IMR-90 (cell line): ENCODE data around the gene LDB1. TPM values are rescaled to one million over a fixed set of nuclear protein-coding genes. Genes with fewer than 3 reads are reported as not detected.

ENCODE experiments used
- ATAC-seq: fragments of 200-7000 bp; cut with Tn5 transposase; 2 replicates; pipeline ENCODE4 v1.9.1; 2020; ENCODE audit warnings: low read depth, mild to moderate bottlenecking, moderate library complexity
- BruUV-seq: library from RNA; stranded (reverse); fragments of 400-500 nt; replicated peaks from 2 replicates; lab custom pipeline; 2021; lab: Mats Ljungman, UMichigan
- CTCF ChIA-PET: fragments of 300-600 bp; formaldehyde crosslinking; extraction: SDS; loops from one replicate; lab custom pipeline; 2021; ENCODE audit warnings: antibody characterized with exemption; lab: Yijun Ruan, JAX
- POLR2A ChIA-PET: fragments of 300-600 bp; sonication (Branson Sonifier 250); formaldehyde crosslinking; loops from one replicate; lab custom pipeline; 2022; ENCODE audit warnings: antibody characterized with exemption; ENCODE audit not compliant: unreplicated experiment; lab: Charles Lee
- DNase-seq: peaks from one replicate; pipeline ENCODE4 v3.0.0; 2013
- H2AFZ ChIP-seq: replicated peaks from 2 replicates; pipeline ENCODE3; 2013; ENCODE audit warnings: low read length, mild to moderate bottlenecking; ENCODE audit not compliant: poor library complexity
- H2AK5ac ChIP-seq: 2 replicates; pipeline ENCODE4 v1.6.1; 2013; ENCODE audit warnings: low read depth, low read length, inconsistent platforms
- H2AK9ac ChIP-seq: replicated peaks from 2 replicates; pipeline ENCODE3; 2013; ENCODE audit warnings: mild to moderate bottlenecking, low read depth, low read length, moderate library complexity; ENCODE audit not compliant: poor library complexity
- H2BK120ac ChIP-seq: 2 replicates; pipeline ENCODE4 v1.6.1; 2013; ENCODE audit warnings: low read depth, low read length, inconsistent platforms
- H2BK15ac ChIP-seq: 3 replicates; pipeline ENCODE4 v1.6.1; 2013; ENCODE audit warnings: low read depth, low read length, inconsistent platforms
- H2BK20ac ChIP-seq: 2 replicates; pipeline ENCODE4 v1.6.1; 2013; ENCODE audit warnings: low read depth, mild to moderate bottlenecking, inconsistent platforms, low read length, moderate library complexity
- H2BK5ac ChIP-seq: 2 replicates; pipeline ENCODE4 v1.6.1; 2013; ENCODE audit warnings: mild to moderate bottlenecking, low read depth, low read length, inconsistent platforms; ENCODE audit not compliant: poor library complexity, severe bottlenecking
- H3K14ac ChIP-seq: replicated peaks from 2 replicates; pipeline ENCODE4 v1.6.1; 2013; ENCODE audit warnings: low read depth, low read length, inconsistent platforms
- H3K18ac ChIP-seq: 2 replicates; pipeline ENCODE4 v1.6.1; 2013; ENCODE audit warnings: low read depth, low read length, control low read depth
- H3K23ac ChIP-seq: 2 replicates; pipeline ENCODE4 v1.6.1; 2013; ENCODE audit warnings: low read depth, low read length, inconsistent platforms
- H3K27ac ChIP-seq: 2 replicates; pipeline ENCODE4 v1.5.1; 2013; ENCODE audit warnings: mild to moderate bottlenecking, control low read depth, low read length; ENCODE audit not compliant: insufficient read depth
- H3K27me3 ChIP-seq: 2 replicates; pipeline ENCODE4 v1.6.1; 2013; ENCODE audit warnings: low read length; ENCODE audit not compliant: control insufficient read depth, insufficient read depth
- H3K36me3 ChIP-seq: 2 replicates; pipeline ENCODE4 v1.6.1; 2013; ENCODE audit warnings: low read length, mixed read lengths; ENCODE audit not compliant: control insufficient read depth, insufficient read depth
- H3K4ac ChIP-seq: 2 replicates; pipeline ENCODE4 v1.6.1; 2013; ENCODE audit warnings: low read depth, low read length, inconsistent platforms
- H3K4me1 ChIP-seq: 2 replicates; pipeline ENCODE4 v1.6.1; 2013; ENCODE audit warnings: low read length, mixed read lengths; ENCODE audit not compliant: control insufficient read depth, insufficient read depth
- H3K4me2 ChIP-seq: 2 replicates; pipeline ENCODE4 v1.6.1; 2013; ENCODE audit warnings: low read depth, mild to moderate bottlenecking, control low read depth, low read length, moderate library complexity
- H3K4me3 ChIP-seq: 2 replicates; pipeline ENCODE4 v1.5.1; 2013; ENCODE audit warnings: low read depth, mild to moderate bottlenecking, control low read depth, low read length, moderate library complexity; ENCODE audit not compliant: insufficient read depth
- H3K56ac ChIP-seq: 2 replicates; pipeline ENCODE4 v1.6.1; 2013; ENCODE audit warnings: low read length, inconsistent platforms; ENCODE audit not compliant: insufficient read depth; ENCODE audit errors: extremely low read depth
- H3K79me1 ChIP-seq, 2 experiments: 2 replicates each; pipeline ENCODE4 v1.6.1; 2013; ENCODE audit warnings: low read length in 2 of 2, inconsistent platforms in 1 of 2, low read depth in 1 of 2
- H3K9ac ChIP-seq: 2 replicates; pipeline ENCODE4 v1.6.1; 2013; ENCODE audit warnings: low read depth, low read length, control low read depth
- H3K9me1 ChIP-seq: 2 replicates; pipeline ENCODE4 v1.6.1; 2013; ENCODE audit warnings: low read length, inconsistent platforms; ENCODE audit not compliant: insufficient read depth
- H3K9me3 ChIP-seq: 2 replicates; pipeline ENCODE4 v1.6.1; 2013; ENCODE audit warnings: low read length; ENCODE audit not compliant: control insufficient read depth, insufficient read depth
- H4K20me1 ChIP-seq: 2 replicates; pipeline ENCODE4 v1.6.1; 2013; ENCODE audit warnings: low read length, inconsistent platforms; ENCODE audit not compliant: insufficient read depth
- H4K5ac ChIP-seq: 2 replicates; pipeline ENCODE4 v1.6.1; 2013; ENCODE audit warnings: mild to moderate bottlenecking, low read depth, low read length, control low read depth
- H4K8ac ChIP-seq, 2 experiments: 2 replicates each; pipeline ENCODE4 v1.6.1; 2013; ENCODE audit warnings: low read depth in 2 of 2, low read length in 2 of 2, control low read depth in 1 of 2, inconsistent platforms in 1 of 2
- H4K91ac ChIP-seq: 2 replicates; pipeline ENCODE4 v1.6.1; 2013; ENCODE audit warnings: low read depth, low read length, inconsistent platforms; ENCODE audit not compliant: insufficient read depth
- CEBPB ChIP-seq: IDR thresholded peaks from 2 replicates; pipeline ENCODE4 v1.6.1; 2012; ENCODE audit warnings: low read depth, low read length, improper control_type of control experiment
- CHD1 ChIP-seq: IDR thresholded peaks from 2 replicates; pipeline ENCODE4 v1.6.1; 2012; ENCODE audit warnings: low read depth, low read length, improper control_type of control experiment
- CTCF ChIP-seq: conservative IDR thresholded peaks from 2 replicates; pipeline ENCODE4 v1.5.1; 2012; ENCODE audit warnings: mild to moderate bottlenecking, low read depth, low read length, improper control_type of control experiment
- ELK1 ChIP-seq: fragments of 150-350 bp; IDR thresholded peaks from 2 replicates; pipeline ENCODE4 v1.6.1; 2016; ENCODE audit warnings: low read depth, mild to moderate bottlenecking, low read length, moderate library complexity, borderline replicate concordance
- MAFK ChIP-seq: IDR thresholded peaks from 2 replicates; pipeline ENCODE4 v1.6.1; 2012; ENCODE audit warnings: low read depth, low read length, improper control_type of control experiment
- MAZ ChIP-seq: IDR thresholded peaks from 2 replicates; pipeline ENCODE4 v1.6.1; 2012; ENCODE audit warnings: low read depth, mild to moderate bottlenecking, low read length, improper control_type of control experiment, moderate library complexity, borderline replicate concordance
- MXI1 ChIP-seq: IDR thresholded peaks from 2 replicates; pipeline ENCODE4 v1.6.1; 2012; ENCODE audit warnings: low read depth, mild to moderate bottlenecking, low read length, moderate library complexity, borderline replicate concordance
- NFE2L2 ChIP-seq: fragments of 150-350 bp; IDR thresholded peaks from 2 replicates; pipeline ENCODE4 v1.6.1; 2016; ENCODE audit warnings: low read depth, mild to moderate bottlenecking, low read length
- POLR2A ChIP-seq: IDR thresholded peaks from 2 replicates; pipeline ENCODE4 v1.6.1; 2012; ENCODE audit warnings: mild to moderate bottlenecking, low read depth, low read length
- RFX5 ChIP-seq: IDR thresholded peaks from 2 replicates; pipeline ENCODE4 v1.8.0; 2012; ENCODE audit warnings: low read depth, mild to moderate bottlenecking, low read length, moderate library complexity
- SMC3 ChIP-seq: fragments of 150-350 bp; IDR thresholded peaks from 2 replicates; pipeline ENCODE4 v1.6.1; 2016; ENCODE audit warnings: low read depth, mild to moderate bottlenecking, antibody characterized with exemption, low read length, moderate library complexity
- USF2 ChIP-seq: fragments of 150-350 bp; IDR thresholded peaks from 2 replicates; pipeline ENCODE4 v1.6.1; 2017; ENCODE audit warnings: mild to moderate bottlenecking, antibody characterized with exemption, low read length, low read depth
- dilution Hi-C: fragments of 300-500 bp; cut with HindIII; formaldehyde crosslinking; loops from one replicate; pipeline ENCODE4 v1.14.3; 2018; ENCODE audit warnings: low sequenced_read_pairs; ENCODE audit not compliant: unreplicated experiment
- in situ Hi-C: fragments of 300-500 bp; cut with MboI; formaldehyde crosslinking; loops from 3 replicates; pipeline ENCODE4 v1.14.3; 2019; ENCODE audit warnings: low sequenced_read_pairs, inconsistent platforms, mixed read lengths
- intact Hi-C: fragments of 100-400 bp; cut with micrococcal nuclease; formaldehyde crosslinking; loops from 2 replicates; pipeline ENCODE4 v1.10.0; 2022
- polyA plus RNA-seq, 3 experiments: library from polyadenylated mRNA; depleted of rRNA; stranded (reverse); fragments of >200 nt; gene quantifications; 2 replicates each; pipeline ENCODE4 v1.2.3, GENCODE V29; 2012; ENCODE audit warnings: low replicate concordance in 1 of 3
- total RNA-seq: library from RNA; depleted of rRNA; stranded (reverse); fragments of >200 nt; gene quantifications from 2 replicates; pipeline ENCODE4 v1.2.3, GENCODE V29; 2012

The LDB1 gene
- total and polyA plus RNA-seq, 2 of the 4 experiments (the other 2 are of a cell fraction): 47.9 to 92.4 TPM

- BruUV-seq: no TSS peak
- CTCF ChIA-PET: no interaction called here
- in situ Hi-C loops: no loop called here
Measured at GRCh38 chr10:102059987-102060386, 60.2 kb downstream of the LDB1 start.

More at GRCh38 chr10:102059987-102060386, 60.2 kb downstream of the LDB1 start:
- Histone ChIP-seq H4K91ac (no peak overlapping the region), H2BK5ac (no peak overlapping the region), H3K4ac (no peak overlapping the region), H3K23ac (no peak overlapping the region), H2AFZ (no peak overlapping the region), H2BK120ac (no peak overlapping the region), H4K8ac (no peak overlapping the region), H2AK9ac (no peak overlapping the region), H3K18ac (no peak overlapping the region), H3K27ac (no peak overlapping the region), H3K14ac (no peak overlapping the region), H2AK5ac (no peak overlapping the region), H3K4me1 (peaks cover 8% of the 10 kb centered on the region), H3K36me3 (no peaks in the 10 kb centered on the region), H3K27me3 (no peaks in the 10 kb centered on the region), H3K56ac (no peak overlapping the region), H3K4me3 (no peak overlapping the region), H3K9me3 (no peaks in the 10 kb centered on the region), H3K4me2 (no peak overlapping the region), H3K9me1 (peaks cover 6% of the 10 kb centered on the region), H3K9ac (no peak overlapping the region), H2BK15ac (no peak overlapping the region), H3K79me1 (peaks cover 5 to 7% of the 10 kb centered on the region in 2 experiments; a peak in 3 of 4 replicates), H4K20me1 (no peaks in the 10 kb centered on the region), H4K5ac (no peak overlapping the region), H2BK20ac (no peak overlapping the region)
- no peak for DNase-seq
- intact Hi-C loops (no loop called here), dilution Hi-C loops (no loop called here)
- TF ChIP-seq CEBPB (no peak), MAZ (no peak), MAFK (no peak), ELK1 (no peak), MXI1 (no peak), POLR2A (no peak), CHD1 (no peak), RFX5 (no peak), NFE2L2 (no peak), SMC3 (no peak), USF2 (no peak), CTCF (no peak)
- POLR2A ChIA-PET: no interaction called here
- ATAC-seq: no peak
